GM19193 (cell line): Measurements from ENCODE around the gene TMCO4.

Experiments used
- POLR2A ChIP-seq: IDR thresholded peaks from 4 replicates; pipeline ENCODE4 v1.6.1; 2011; ENCODE audit not compliant: insufficient read depth, insufficient read length; ENCODE audit errors: extremely low read depth

Gene TMCO4

GRCh38 chr1:19657511-19657910 lies 142.2 kb downstream of the TMCO4 start:
- TF ChIP-seq POLR2A, result no peak

GRCh38 chr1:19656780-19657466 lies 142.8 kb downstream of the TMCO4 start:
- TF ChIP-seq POLR2A, result no peak

- no peak for TF ChIP-seq POLR2A
These were observed 143.5 kb downstream of the TMCO4 start for GRCh38 chr1:19656134-19656779.

- TF ChIP-seq POLR2A, result no peak
These were observed 144.0 kb downstream of the TMCO4 start for GRCh38 chr1:19655718-19656080.

GRCh38 chr1:19654886-19655717 lies 144.6 kb downstream of the TMCO4 start:
- no peak for TF ChIP-seq POLR2A

- TF ChIP-seq POLR2A, result no peak
These were observed 145.3 kb downstream of the TMCO4 start for GRCh38 chr1:19654386-19654785.

GRCh38 chr1:19651141-19651737 lies 148.5 kb downstream of the TMCO4 start:
- no peak for TF ChIP-seq POLR2A

GRCh38 chr1:19650416-19651140 lies 149.1 kb downstream of the TMCO4 start:
- TF ChIP-seq POLR2A, result no peak

- TF ChIP-seq POLR2A, result no peak
These were observed 151.0 kb downstream of the TMCO4 start for GRCh38 chr1:19648689-19649088.

GRCh38 chr1:19648239-19648638 lies 151.5 kb downstream of the TMCO4 start:
- TF ChIP-seq POLR2A, result no peak

- no peak for TF ChIP-seq POLR2A
These were observed 152.1 kb downstream of the TMCO4 start for GRCh38 chr1:19647643-19648042.

GRCh38 chr1:19646377-19647319 lies 153.1 kb downstream of the TMCO4 start:
- TF ChIP-seq POLR2A, result no peak

- TF ChIP-seq POLR2A, result no peak
These were observed 154.1 kb downstream of the TMCO4 start for GRCh38 chr1:19645411-19646251.
